ENCODE measurements around the gene TSR3. TPM values are rescaled to one million over a fixed set of nuclear protein-coding genes. Genes with fewer than 3 reads are reported as not detected.
A peak's percentile ranks its signal among the peaks of the same experiment; 100 is the strongest.

TSR3 gene
- total and polyA plus RNA-seq, 3 donors from 2014 or later, result 40.9 to 89.5 (median 79.4) TPM

GRCh38 chr16:1333149-1333812 lies 18.4 kb downstream of the TSR3 start, which contains the start of gene BAIAP3:
Gene BAIAP3 (plus strand): TSS chr16:1333645. CDS start chr16:1338550, 4,905 bp downstream.
- TF ChIP-seq POLR2A (IDR thresholded peaks at IDR 0.05) (no peak), CTCF (IDR thresholded peaks at IDR 0.05) (no peak)
- H3K9me3 ChIP-seq, result no peaks in the 10 kb centered on the region
- no peaks in the 10 kb centered on the region for H3K36me3 ChIP-seq (ENCODE audit: low read depth, missing control alignments)
- WGBS, 2 donors, result 1% methylated on average over 43 of the region's 83 CpGs; no CpG with 5 or more reads in 1 of the 2 donors
- peak; percentile 60 for DNase-seq
- H3K4me1 ChIP-seq, result peaks cover 16% of the 10 kb centered on the region
- H3K27ac ChIP-seq, result no peak within 1 kb of the TSS
- no peaks in the 10 kb centered on the region for H3K27me3 ChIP-seq
- intact Hi-C loops (cut with DNase I; ENCODE audit: low total_unique reads), result no loop called here
- peak within 1 kb of the TSS; percentile 49 to 53 for H3K4me3 ChIP-seq

- H3K27me3 ChIP-seq, result no peaks in the 10 kb centered on the region
- intact Hi-C loops (cut with DNase I; ENCODE audit: low total_unique reads), result no loop called here
- no peaks in the 10 kb centered on the region for H3K36me3 ChIP-seq (ENCODE audit: low read depth, missing control alignments)
- peak overlapping the region in 1 of 2 donors; percentile 43 for H3K4me3 ChIP-seq
- no peak overlapping the region for H3K27ac ChIP-seq
- peaks cover 16% of the 10 kb centered on the region for H3K4me1 ChIP-seq
- H3K9me3 ChIP-seq, result no peaks in the 10 kb centered on the region
- no peak for DNase-seq
- TF ChIP-seq CTCF (IDR thresholded peaks at IDR 0.05), result no peak
- TF ChIP-seq POLR2A (IDR thresholded peaks at IDR 0.05), result no peak
- WGBS, 2 donors, result 2 to 10% methylated on average over 16 to 26 of the region's 26 CpGs
These were observed 19.0 kb downstream of the TSR3 start for GRCh38 chr16:1332618-1333148.

GRCh38 chr16:1331712-1332617 lies 19.7 kb downstream of the TSR3 start:
- Histone ChIP-seq H3K27ac (no peak overlapping the region), H3K36me3 (ENCODE audit: low read depth, missing control alignments) (no peaks in the 10 kb centered on the region), H3K4me3 (no peak overlapping the region), H3K4me1 (peaks cover 16% of the 10 kb centered on the region), H3K27me3 (no peaks in the 10 kb centered on the region), H3K9me3 (no peaks in the 10 kb centered on the region)
- WGBS, 2 donors, result 13 to 28% methylated on average over 10 to 34 of the region's 34 CpGs
- TF ChIP-seq POLR2A (IDR thresholded peaks at IDR 0.05) (no peak), CTCF (IDR thresholded peaks at IDR 0.05) (no peak)
- no peak for DNase-seq
- intact Hi-C loops (cut with DNase I; ENCODE audit: low total_unique reads), result no loop called here

GRCh38 chr16:1330931-1331711 lies 20.6 kb downstream of the TSR3 start:
- Histone ChIP-seq H3K36me3 (ENCODE audit: low read depth, missing control alignments) (no peaks in the 10 kb centered on the region), H3K4me1 (peaks cover 16% of the 10 kb centered on the region), H3K9me3 (no peaks in the 10 kb centered on the region), H3K27ac (no peak overlapping the region), H3K4me3 (no peak overlapping the region), H3K27me3 (no peaks in the 10 kb centered on the region)
- TF ChIP-seq CTCF (IDR thresholded peaks at IDR 0.05), result no peak
- no peak for TF ChIP-seq POLR2A (IDR thresholded peaks at IDR 0.05)
- intact Hi-C loops (cut with DNase I; ENCODE audit: low total_unique reads), result no loop called here
- DNase-seq, result no peak
- WGBS, 2 donors, result 54 to 65% methylated on average over 12 to 22 of the region's 22 CpGs

Measured in testis (tissue), 3 donors.